Fibroblast of villous mesenchyme (primary cell): ENCODE data around the gene GIGYF1. TPM values are rescaled to one million over a fixed set of nuclear protein-coding genes. Genes with fewer than 3 reads are reported as not detected.
"Not testable (repeated sequence)": the region's sequence is repeated elsewhere in the genome, so short reads cannot be mapped to it uniquely, and the experiment has no call there.

ENCODE experiments used
- DNase-seq: peaks from one replicate; pipeline ENCODE4 v3.0.0-alpha.2; 2010; ENCODE audit warnings: low read depth
- H3K4me3 ChIP-seq: 2 replicates; pipeline ENCODE4 v1.5.1; 2011; ENCODE audit warnings: low read depth, mild to moderate bottlenecking, low read length
- total RNA-seq: library from RNA; depleted of rRNA; stranded (reverse); fragments of >200 nt; gene quantifications from 2 replicates; pipeline ENCODE4 v1.2.3, GENCODE V29; 2012
- TF ChIP-seq, protein P1 (sequence below): IDR thresholded peaks from 2 replicates; pipeline ENCODE4 v1.5.1; 2012; ENCODE audit warnings: low read depth, mild to moderate bottlenecking, low read length; ENCODE audit not compliant: insufficient read depth

Gene GIGYF1
- total RNA-seq, 1 donor: 15.5 TPM

- TF ChIP-seq, protein P1, sequence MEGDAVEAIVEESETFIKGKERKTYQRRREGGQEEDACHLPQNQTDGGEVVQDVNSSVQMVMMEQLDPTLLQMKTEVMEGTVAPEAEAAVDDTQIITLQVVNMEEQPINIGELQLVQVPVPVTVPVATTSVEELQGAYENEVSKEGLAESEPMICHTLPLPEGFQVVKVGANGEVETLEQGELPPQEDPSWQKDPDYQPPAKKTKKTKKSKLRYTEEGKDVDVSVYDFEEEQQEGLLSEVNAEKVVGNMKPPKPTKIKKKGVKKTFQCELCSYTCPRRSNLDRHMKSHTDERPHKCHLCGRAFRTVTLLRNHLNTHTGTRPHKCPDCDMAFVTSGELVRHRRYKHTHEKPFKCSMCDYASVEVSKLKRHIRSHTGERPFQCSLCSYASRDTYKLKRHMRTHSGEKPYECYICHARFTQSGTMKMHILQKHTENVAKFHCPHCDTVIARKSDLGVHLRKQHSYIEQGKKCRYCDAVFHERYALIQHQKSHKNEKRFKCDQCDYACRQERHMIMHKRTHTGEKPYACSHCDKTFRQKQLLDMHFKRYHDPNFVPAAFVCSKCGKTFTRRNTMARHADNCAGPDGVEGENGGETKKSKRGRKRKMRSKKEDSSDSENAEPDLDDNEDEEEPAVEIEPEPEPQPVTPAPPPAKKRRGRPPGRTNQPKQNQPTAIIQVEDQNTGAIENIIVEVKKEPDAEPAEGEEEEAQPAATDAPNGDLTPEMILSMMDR: no peak
- peak within 1 kb of the TSS; percentile 21 for H3K4me3 ChIP-seq
Measured at GRCh38 chr7:100720279-100720670, 26.2 kb upstream of the GIGYF1 start, which contains the start of gene EPO. Gene EPO, plus strand, starts transcription at chr7:100720468. Its CDS starts 513 bp downstream, at chr7:100720981.

DNA sequence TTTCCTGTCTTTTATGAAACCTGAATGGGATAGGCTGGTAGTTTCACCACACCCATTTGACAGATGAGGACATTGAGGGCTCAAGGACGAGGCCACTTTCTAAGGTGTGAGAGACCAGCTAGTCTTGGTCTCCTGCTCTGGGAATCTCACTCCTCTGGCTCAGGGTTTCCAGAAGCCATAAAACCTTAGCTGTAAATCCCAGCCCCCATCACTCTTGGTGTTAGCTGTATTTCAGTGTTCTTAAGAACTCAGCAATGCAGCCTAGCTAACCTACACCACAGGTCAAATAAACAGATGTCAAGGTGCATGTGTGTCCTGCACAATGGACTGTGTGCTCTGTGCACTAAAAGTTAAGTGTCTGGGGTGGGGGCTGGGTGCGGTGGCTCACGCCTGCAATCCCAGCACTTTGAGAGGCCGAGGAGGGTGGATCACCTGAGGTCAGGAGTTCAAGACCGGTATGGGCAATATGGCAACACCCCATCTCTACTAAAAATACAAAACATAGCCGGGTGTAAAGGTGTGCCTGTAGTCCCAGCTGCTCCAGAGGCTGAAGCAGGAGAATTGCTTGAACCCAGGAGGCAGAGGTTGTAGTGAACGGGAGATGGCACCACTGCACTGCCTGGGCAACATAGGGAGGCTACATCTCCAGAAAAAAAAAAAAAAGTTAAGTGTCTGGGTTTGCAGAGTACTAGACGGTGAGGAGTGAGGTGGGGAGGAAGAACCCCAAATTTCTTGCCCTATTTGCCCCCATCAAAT is 25.7 kb upstream of the GIGYF1 start:
- DNase-seq: peak; percentile 62
- TF ChIP-seq, protein P1: peak; percentile 46
- H3K4me3 ChIP-seq: no peak overlapping the region

More at GRCh38 chr7:100720279-100720670, 26.2 kb upstream of the GIGYF1 start, which contains the start of gene EPO:
- DNase-seq: no peak

DNA sequence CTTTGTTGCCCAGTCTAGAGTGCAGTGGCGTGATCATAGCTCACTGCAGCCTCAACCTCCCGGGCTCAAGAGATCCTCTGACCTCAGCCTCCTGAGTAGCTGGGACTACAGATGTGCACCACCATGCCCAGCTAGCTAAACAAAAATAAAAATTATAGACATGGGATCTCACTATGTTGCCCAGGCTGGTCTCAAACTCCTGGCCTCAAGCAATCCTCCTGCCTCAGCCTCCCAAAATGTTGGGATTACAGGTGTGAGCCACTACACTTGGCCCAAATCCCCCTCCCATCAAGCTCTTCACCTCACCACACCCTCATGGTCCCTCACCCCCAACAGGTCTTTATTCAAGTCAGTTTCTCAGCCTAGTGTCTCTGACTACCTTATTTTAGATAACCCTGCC is 23.0 kb upstream of the GIGYF1 start:
- DNase-seq, H3K4me3 ChIP-seq: not testable (repeated sequence)

DNA sequence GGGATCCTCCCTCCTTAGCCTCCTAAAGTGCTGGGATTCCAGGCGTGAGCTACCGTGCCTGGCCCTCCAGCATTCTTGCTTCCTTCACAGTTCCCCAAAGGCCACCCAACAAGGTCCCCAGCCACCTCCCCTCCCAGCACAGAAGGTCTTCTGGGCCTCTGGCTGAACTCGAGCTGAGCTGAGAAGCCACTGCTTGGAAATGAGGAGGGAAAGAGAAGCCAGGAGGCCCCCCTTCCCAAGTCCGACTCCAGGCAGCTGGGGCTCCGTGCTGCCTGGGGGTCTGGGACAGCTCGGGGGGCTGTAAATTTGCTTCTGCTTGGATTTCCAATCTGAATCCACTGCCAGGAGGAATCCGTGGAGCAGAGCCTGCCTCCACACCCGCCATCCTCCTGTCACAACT is 20.7 kb upstream of the GIGYF1 start:
- DNase-seq: no peak
- H3K4me3 ChIP-seq: no peak overlapping the region
- TF ChIP-seq, protein P1: no peak

GRCh38 chr7:100711369-100711768 is 17.3 kb upstream of the GIGYF1 start:
- no peak for DNase-seq
- TF ChIP-seq, protein P1: no peak
- no peak overlapping the region for H3K4me3 ChIP-seq

DNA sequence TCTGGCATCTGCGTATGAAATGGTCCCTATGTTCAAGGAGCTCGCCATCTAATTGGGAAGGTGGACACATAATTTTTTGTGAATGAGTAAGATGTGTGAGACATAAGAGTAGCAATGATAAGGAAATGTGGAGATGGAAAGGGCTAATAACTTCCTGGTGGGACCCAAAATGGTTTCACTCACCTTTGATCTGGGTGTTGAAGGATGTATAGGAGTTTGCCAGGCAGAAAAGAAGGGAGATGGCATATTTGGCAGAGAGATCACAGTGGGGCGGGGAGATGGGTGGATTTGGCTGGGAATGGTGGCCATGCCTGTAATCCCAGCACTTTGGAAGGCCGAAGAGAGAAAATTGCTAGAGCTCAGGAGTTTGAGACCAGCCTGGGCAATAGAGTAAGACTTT is 16.4 kb upstream of the GIGYF1 start:
- H3K4me3 ChIP-seq: no peak overlapping the region
- TF ChIP-seq, protein P1: no peak
- DNase-seq: no peak

DNA sequence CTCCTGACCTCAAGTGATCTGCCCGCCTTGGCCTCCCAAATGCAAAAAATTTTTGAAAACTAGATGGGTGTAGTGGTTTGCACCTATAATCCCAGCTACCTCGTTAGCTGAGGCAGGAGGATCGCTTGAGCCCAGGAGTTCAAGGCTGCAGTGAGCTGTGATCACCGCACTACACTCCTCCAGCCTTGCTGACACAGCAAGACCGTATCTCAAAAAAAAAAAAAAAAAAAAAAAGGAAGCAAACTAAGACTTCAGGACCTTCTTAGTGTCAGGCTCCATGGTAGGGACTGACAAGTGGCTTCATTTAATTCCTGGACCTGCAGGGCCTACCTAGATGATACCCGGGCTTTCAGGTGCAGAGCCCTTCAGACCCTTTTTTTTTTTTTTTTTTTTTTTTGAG is 14.3 kb upstream of the GIGYF1 start:
- no peak overlapping the region for H3K4me3 ChIP-seq
- DNase-seq: no peak
- TF ChIP-seq, protein P1: no peak
